SU-DHL-6 (cell line): ENCODE data around the gene MRPS6.

Experiments used
- EZH2phosphoT487 ChIP-seq: fragments of 200-600 bp; sonication (generic), shearing (Covaris generic); conservative IDR thresholded peaks from 2 replicates; pipeline ENCODE4 v1.6.1; 2018; ENCODE audit warnings: mild to moderate bottlenecking, antibody characterized with exemption, low read length, moderate library complexity, mixed read lengths
- TF ChIP-seq, protein P1 (sequence below): fragments of 200-600 bp; sonication (generic); IDR thresholded peaks from one replicate; pipeline ENCODE4 v1.5.1; 2017; ENCODE audit warnings: antibody characterized with exemption, mild to moderate bottlenecking, low read length, moderate library complexity; ENCODE audit not compliant: insufficient read depth, poor library complexity, severe bottlenecking

GRCh38 chr21:34126269-34126668 is 52.9 kb downstream of the MRPS6 start:
- TF ChIP-seq, protein P1, sequence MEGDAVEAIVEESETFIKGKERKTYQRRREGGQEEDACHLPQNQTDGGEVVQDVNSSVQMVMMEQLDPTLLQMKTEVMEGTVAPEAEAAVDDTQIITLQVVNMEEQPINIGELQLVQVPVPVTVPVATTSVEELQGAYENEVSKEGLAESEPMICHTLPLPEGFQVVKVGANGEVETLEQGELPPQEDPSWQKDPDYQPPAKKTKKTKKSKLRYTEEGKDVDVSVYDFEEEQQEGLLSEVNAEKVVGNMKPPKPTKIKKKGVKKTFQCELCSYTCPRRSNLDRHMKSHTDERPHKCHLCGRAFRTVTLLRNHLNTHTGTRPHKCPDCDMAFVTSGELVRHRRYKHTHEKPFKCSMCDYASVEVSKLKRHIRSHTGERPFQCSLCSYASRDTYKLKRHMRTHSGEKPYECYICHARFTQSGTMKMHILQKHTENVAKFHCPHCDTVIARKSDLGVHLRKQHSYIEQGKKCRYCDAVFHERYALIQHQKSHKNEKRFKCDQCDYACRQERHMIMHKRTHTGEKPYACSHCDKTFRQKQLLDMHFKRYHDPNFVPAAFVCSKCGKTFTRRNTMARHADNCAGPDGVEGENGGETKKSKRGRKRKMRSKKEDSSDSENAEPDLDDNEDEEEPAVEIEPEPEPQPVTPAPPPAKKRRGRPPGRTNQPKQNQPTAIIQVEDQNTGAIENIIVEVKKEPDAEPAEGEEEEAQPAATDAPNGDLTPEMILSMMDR: no peak
- no peak for TF ChIP-seq EZH2phosphoT487
